A673 (cell line): ENCODE results near the gene TFDP2.

Source experiments
- EZH2 ChIP-seq: fragments of 200-600 bp; sonication (generic); IDR thresholded peaks from 2 replicates; pipeline ENCODE4 v1.6.1; 2017; ENCODE audit warnings: borderline replicate concordance, low read depth, mild to moderate bottlenecking, mixed read lengths, antibody characterized with exemption, low read length; ENCODE audit not compliant: poor library complexity, severe bottlenecking
- TF ChIP-seq, protein P1 (sequence below): fragments of 300-800, 200-600 bp; sonication (generic); conservative IDR thresholded peaks from 2 replicates; pipeline ENCODE4 v1.5.1; 2017; ENCODE audit warnings: low read depth, mild to moderate bottlenecking, antibody characterized with exemption, low read length, moderate library complexity, mixed read lengths

DNA sequence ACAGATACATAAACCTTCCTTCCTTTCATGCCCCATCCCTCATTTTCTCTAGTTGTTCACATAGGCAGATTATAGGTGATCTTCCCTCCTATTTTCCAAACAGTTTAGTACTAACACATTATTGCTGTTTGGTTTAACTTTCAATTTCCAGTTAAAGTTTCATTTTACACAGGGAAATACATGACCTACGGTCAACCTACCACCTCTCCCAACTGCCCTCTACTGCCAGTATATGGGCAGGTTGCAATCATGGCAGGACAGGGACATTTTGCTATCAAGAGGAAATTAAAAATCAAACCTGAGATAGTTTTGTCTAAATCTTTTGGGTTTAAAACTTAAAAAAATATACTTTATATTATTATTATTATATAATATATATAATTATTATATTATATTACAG lies 26.1 kb upstream of the TFDP2 start:
- TF ChIP-seq, protein P1, sequence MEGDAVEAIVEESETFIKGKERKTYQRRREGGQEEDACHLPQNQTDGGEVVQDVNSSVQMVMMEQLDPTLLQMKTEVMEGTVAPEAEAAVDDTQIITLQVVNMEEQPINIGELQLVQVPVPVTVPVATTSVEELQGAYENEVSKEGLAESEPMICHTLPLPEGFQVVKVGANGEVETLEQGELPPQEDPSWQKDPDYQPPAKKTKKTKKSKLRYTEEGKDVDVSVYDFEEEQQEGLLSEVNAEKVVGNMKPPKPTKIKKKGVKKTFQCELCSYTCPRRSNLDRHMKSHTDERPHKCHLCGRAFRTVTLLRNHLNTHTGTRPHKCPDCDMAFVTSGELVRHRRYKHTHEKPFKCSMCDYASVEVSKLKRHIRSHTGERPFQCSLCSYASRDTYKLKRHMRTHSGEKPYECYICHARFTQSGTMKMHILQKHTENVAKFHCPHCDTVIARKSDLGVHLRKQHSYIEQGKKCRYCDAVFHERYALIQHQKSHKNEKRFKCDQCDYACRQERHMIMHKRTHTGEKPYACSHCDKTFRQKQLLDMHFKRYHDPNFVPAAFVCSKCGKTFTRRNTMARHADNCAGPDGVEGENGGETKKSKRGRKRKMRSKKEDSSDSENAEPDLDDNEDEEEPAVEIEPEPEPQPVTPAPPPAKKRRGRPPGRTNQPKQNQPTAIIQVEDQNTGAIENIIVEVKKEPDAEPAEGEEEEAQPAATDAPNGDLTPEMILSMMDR: no peak
- TF ChIP-seq EZH2: no peak
